HepG2 (cell line): ENCODE results near the gene GPATCH2. TPM values are rescaled to one million over a fixed set of nuclear protein-coding genes. Genes with fewer than 3 reads are reported as not detected.

Source experiments
- ATAC-seq: fragments of 200-7000 bp; cut with Tn5 transposase; 3 replicates; pipeline ENCODE4 v1.9.1; 2020; ENCODE audit warnings: mild to moderate bottlenecking, moderate library complexity
- BruUV-seq: library from RNA; stranded (reverse); fragments of 400-500 nt; replicated peaks from 2 replicates; lab custom pipeline; 2021; lab: Mats Ljungman, UMichigan
- CTCF ChIA-PET: fragments of 300-600 bp; formaldehyde crosslinking; extraction: SDS; loops from one replicate; lab custom pipeline; 2021; ENCODE audit warnings: low total read pairs, inconsistent platforms, low intra/inter-chr PET ratio; lab: Yijun Ruan, JAX
- POLR2A ChIA-PET: fragments of 350-600 bp; sonication (Branson Sonifier 250); formaldehyde crosslinking; loops from one replicate; lab custom pipeline; 2020; ENCODE audit warnings: antibody characterized with exemption, inconsistent platforms; lab: Yijun Ruan, JAX
- DNase-seq: peaks from one replicate; pipeline ENCODE4 v3.0.0-alpha.2; 2015; ENCODE audit warnings: low spot score
- FAIRE-seq: peaks from 3 replicates; lab custom pipeline; 2011; peaks lifted over from hg19 to GRCh38; lab: Jason Lieb, UNC
- H2AFZ ChIP-seq: one replicate; pipeline ENCODE4 v1.6.1; 2011; ENCODE audit warnings: low read length, inconsistent platforms
- H3K27ac ChIP-seq: fragments of 300-600 bp; 3 replicates; pipeline ENCODE4 v1.8.0; 2011; ENCODE audit warnings: mixed run types, mild to moderate bottlenecking, mixed read lengths, low read length, inconsistent platforms; ENCODE audit not compliant: insufficient read depth; ENCODE audit errors: extremely low read length
- H3K27me3 ChIP-seq, 2 experiments: fragments of 200-600 bp in 1 of 2; 2 replicates in 1 of 2; 3 replicates in 1 of 2; pipeline versions ENCODE4 v1.6.0 to v1.8.0; 2011; ENCODE audit warnings: low read length in 2 of 2, mild to moderate bottlenecking in 2 of 2, moderate library complexity in 2 of 2, inconsistent platforms in 1 of 2; ENCODE audit not compliant: insufficient read depth in 2 of 2, control insufficient read depth in 1 of 2
- H3K36me3 ChIP-seq, 2 experiments: fragments of 200-600 bp in 1 of 2; replicated peaks in 1 of 2; 2 replicates in 1 of 2; 3 replicates in 1 of 2; pipeline versions ENCODE4 v1.5.1 to v1.8.0; 2011; ENCODE audit warnings: low read length in 2 of 2, inconsistent platforms in 1 of 2; ENCODE audit not compliant: insufficient read depth in 2 of 2, control insufficient read depth in 1 of 2
- H3K4me1 ChIP-seq: 2 replicates; pipeline ENCODE4 v1.5.1; 2012; ENCODE audit warnings: low read length, inconsistent platforms; ENCODE audit not compliant: insufficient read depth
- H3K4me2 ChIP-seq: 2 replicates; pipeline ENCODE4 v1.6.0; 2011; ENCODE audit warnings: low read depth, low read length, inconsistent platforms
- H3K4me3 ChIP-seq, 3 experiments: fragments of 200-600 bp in 1 of 3; sonication (generic), shearing (Covaris generic) in 1 of 3; replicated peaks in 1 of 3; 2 replicates each; pipeline ENCODE4 v1.5.1; 2011 to 2016; ENCODE audit warnings: low read length in 3 of 3, inconsistent platforms in 2 of 3, low read depth in 2 of 3, mild to moderate bottlenecking in 2 of 3, control low read depth in 1 of 3, mixed read lengths in 1 of 3; ENCODE audit not compliant: insufficient read depth in 1 of 3
- H3K79me2 ChIP-seq: one replicate; pipeline ENCODE4 v1.6.1; 2011; ENCODE audit warnings: low read length, inconsistent platforms; ENCODE audit not compliant: insufficient read depth
- H3K9ac ChIP-seq: 2 replicates; pipeline ENCODE4 v1.6.0; 2011; ENCODE audit warnings: mild to moderate bottlenecking, low read depth, low read length, inconsistent platforms; ENCODE audit not compliant: insufficient read depth
- H3K9me3 ChIP-seq: 2 replicates; pipeline ENCODE4 v1.5.1; 2012; ENCODE audit warnings: mild to moderate bottlenecking, low read length
- H4K20me1 ChIP-seq: 2 replicates; pipeline ENCODE4 v1.6.0; 2011; ENCODE audit warnings: inconsistent platforms, mild to moderate bottlenecking, low read length, moderate library complexity; ENCODE audit not compliant: insufficient read depth
- BRD4 ChIP-seq: sonication (generic); formaldehyde crosslinking; IDR thresholded peaks from 2 replicates; pipeline ENCODE4 v1.4.0; 2020; ENCODE audit warnings: missing genetic modification reagents
- KLF11 ChIP-seq: IDR thresholded peaks from 2 replicates; pipeline ENCODE4 v1.6.1; 2016; ENCODE audit warnings: missing compliant biosample characterization
- MAFG ChIP-seq: sonication (generic); formaldehyde crosslinking; IDR thresholded peaks from 2 replicates; pipeline ENCODE4 v1.5.1; 2020; ENCODE audit warnings: mild to moderate bottlenecking, missing genetic modification reagents
- MZF1 ChIP-seq: sonication (generic); formaldehyde crosslinking; IDR thresholded peaks from 2 replicates; pipeline ENCODE4 v1.8.1; 2023; ENCODE audit warnings: mild to moderate bottlenecking, missing genetic modification reagents, borderline replicate concordance
- NBN ChIP-seq: fragments of 450-650 bp; conservative IDR thresholded peaks from 2 replicates; pipeline ENCODE4 v1.6.1; 2017
- NCOA1 ChIP-seq: sonication (generic); formaldehyde crosslinking; IDR thresholded peaks from 2 replicates; pipeline ENCODE4 v1.9.0; 2021; ENCODE audit warnings: missing genetic modification reagents
- NRL ChIP-seq: sonication (generic); formaldehyde crosslinking; IDR thresholded peaks from 2 replicates; pipeline ENCODE4 v1.5.0; 2020; ENCODE audit warnings: missing genetic modification reagents, mild to moderate bottlenecking, moderate library complexity, borderline replicate concordance
- RFX5 ChIP-seq: IDR thresholded peaks from 2 replicates; pipeline ENCODE4 v1.6.1; 2011; ENCODE audit warnings: low read depth, low read length, improper control_type of control experiment
- SNRNP70 ChIP-seq: fragments of 200-400 bp; formaldehyde crosslinking; IDR thresholded peaks from 2 replicates; pipeline ENCODE4 v1.6.1; 2017; ENCODE audit warnings: mild to moderate bottlenecking, low read depth, low read length, moderate library complexity
- STAT5B ChIP-seq: sonication (generic); formaldehyde crosslinking; IDR thresholded peaks from 2 replicates; pipeline ENCODE4 v1.4.0; 2020; ENCODE audit warnings: missing genetic modification reagents
- SYNCRIP ChIP-seq: fragments of 200-400 bp; formaldehyde crosslinking; IDR thresholded peaks from 2 replicates; pipeline ENCODE4 v1.6.1; 2018; ENCODE audit warnings: mild to moderate bottlenecking, low read depth, low read length; ENCODE audit not compliant: insufficient read depth
- TBL1XR1 ChIP-seq: fragments of 150-350 bp; IDR thresholded peaks from 2 replicates; pipeline ENCODE4 v1.6.1; 2014; ENCODE audit warnings: borderline replicate concordance, low read length; ENCODE audit not compliant: partially characterized antibody
- ZNF224 ChIP-seq: sonication (generic); formaldehyde crosslinking; IDR thresholded peaks from 2 replicates; pipeline ENCODE4 v1.5.0; 2020; ENCODE audit warnings: mild to moderate bottlenecking, missing genetic modification reagents
- ZNF674 ChIP-seq: sonication (generic); formaldehyde crosslinking; IDR thresholded peaks from 2 replicates; pipeline ENCODE4 v1.5.0; 2020; ENCODE audit warnings: low read depth, mild to moderate bottlenecking, missing genetic modification reagents
- ZNF776 ChIP-seq: sonication (generic); formaldehyde crosslinking; IDR thresholded peaks from 2 replicates; pipeline ENCODE4 v1.4.0; 2020; ENCODE audit warnings: mild to moderate bottlenecking, missing genetic modification reagents
- WGBS: methylation state at CpG from one replicate; pipeline ENCODE4 v1.1.6; 2017; ENCODE audit warnings: low lambda C conversion rate; 5-methylcytosine and 5-hydroxymethylcytosine counted together
- in situ Hi-C: cut with HindIII; loops from 2 replicates; pipeline ENCODE4 v1.10.0; 2017; ENCODE audit warnings: low pct_unique_long_range_greater_than_20kb; ENCODE audit not compliant: extremely low pct_ligation_motif_present
- intact Hi-C: fragments of 100-400 bp; cut with micrococcal nuclease; formaldehyde crosslinking; loops from one replicate; pipeline ENCODE4 v1.10.0; 2022; ENCODE audit not compliant: unreplicated experiment
- polyA plus RNA-seq, 8 experiments: library from polyadenylated mRNA; depleted of rRNA in 3 of 8; stranded (reverse) in 7 of 8; unstranded in 1 of 8; fragments of >200 nt; fragmentation: Illumina TruSeq in 4 of 8; extraction: Trizol in 4 of 8; gene quantifications; 2 replicates each; pipeline versions ENCODE4 v1.2.1 to v1.2.3, GENCODE V29; 2011 to 2016; ENCODE audit warnings: low read depth in 4 of 8, missing spikeins in 1 of 8, mixed read lengths in 1 of 8; ENCODE audit not compliant: insufficient read depth in 1 of 8
- total RNA-seq, 5 experiments: library from RNA; depleted of rRNA; stranded (reverse); fragments of >200 nt; fragmentation: Illumina TruSeq; extraction: Trizol; gene quantifications; 2 replicates each; pipeline ENCODE4 v1.2.3, GENCODE V29; 2016; ENCODE audit warnings: low read depth in 1 of 5
- TF ChIP-seq, protein P1 (sequence below): sonication (generic); formaldehyde crosslinking; IDR thresholded peaks from 2 replicates; pipeline ENCODE4 v1.9.0; 2022; ENCODE audit warnings: low read depth, missing genetic modification reagents
- TF ChIP-seq, protein P2 (sequence below): sonication (generic); formaldehyde crosslinking; IDR thresholded peaks from 2 replicates; pipeline ENCODE4 v1.5.0; 2020; ENCODE audit warnings: mild to moderate bottlenecking, missing genetic modification reagents

GPATCH2 gene
- total and polyA plus RNA-seq, 2 of the 13 experiments (the other 11 are each of a cell fraction or from before 2014, with no cell fraction given), result 3.5 to 15.7 TPM

DNA sequence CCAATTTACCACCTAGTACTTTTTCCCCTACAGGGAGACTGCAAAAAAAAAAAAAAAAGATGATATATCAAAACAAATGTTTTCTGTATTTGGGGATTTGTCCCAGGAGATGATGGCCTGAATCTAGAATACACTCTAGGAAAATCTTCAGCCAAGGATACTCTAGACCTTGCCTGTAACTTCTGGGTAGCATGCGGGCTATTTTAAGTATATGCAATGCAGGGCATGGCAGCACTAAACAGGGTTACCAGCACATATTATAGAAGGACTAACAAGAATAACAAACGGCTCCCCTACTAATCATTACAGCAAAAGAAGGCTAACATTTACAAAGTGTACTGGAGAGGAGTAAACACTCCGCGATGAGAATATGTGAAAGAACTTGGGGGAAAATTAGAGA is 109.6 kb downstream of the GPATCH2 start:
- Histone ChIP-seq H3K4me2 (no peak overlapping the region), H4K20me1 (no peaks in the 10 kb centered on the region), H3K4me3 (no peak overlapping the region), H3K4me1 (no peaks in the 10 kb centered on the region), H2AFZ (no peak overlapping the region), H3K27me3 (no peaks in the 10 kb centered on the region), H3K9ac (no peak overlapping the region), H3K36me3 (no peaks in the 10 kb centered on the region), H3K79me2 (no peaks in the 10 kb centered on the region), H3K27ac (no peak overlapping the region)
- ATAC-seq (no peak), DNase-seq (no peak), FAIRE-seq (no peak)
- 81% methylated on average over 4 of the region's 4 CpGs for WGBS
- CTCF ChIA-PET, result no interaction called here
- intact Hi-C loops (no loop called here), in situ Hi-C loops (no loop called here)
- no TSS peak for BruUV-seq
- POLR2A ChIA-PET, result no interaction called here
- no peak for TF ChIP-seq MAFG (CRISPR knock-in tag)
- no peak for TF ChIP-seq NBN
- TF ChIP-seq ZNF224, result no peak
- no peak for TF ChIP-seq ZNF776 (CRISPR knock-in tag)
- no peak for TF ChIP-seq SYNCRIP
- no peak for TF ChIP-seq KLF11 (CRISPR knock-in tag)
- TF ChIP-seq, all 625 proteins: peak for 0
- no peaks in the 10 kb centered on the region for H3K9me3 ChIP-seq

DNA sequence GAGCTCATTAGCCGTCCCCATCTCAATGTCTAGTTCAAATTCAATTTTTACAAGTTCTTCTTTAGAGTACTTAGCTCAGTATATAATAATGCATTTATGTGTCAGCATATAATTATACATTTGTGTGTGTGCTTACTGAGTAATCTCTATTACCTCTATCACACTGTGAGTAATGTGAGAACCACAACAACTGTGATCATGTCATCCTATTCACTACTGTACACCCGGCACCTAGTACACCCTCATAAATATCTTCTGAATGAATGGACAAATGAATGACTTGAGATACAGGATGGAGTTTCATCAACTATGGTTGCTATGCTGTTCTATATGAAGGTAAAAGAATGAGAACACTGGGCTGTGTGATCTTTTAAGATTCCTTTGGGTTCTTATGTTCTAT is 124.0 kb downstream of the GPATCH2 start:
- CTCF ChIA-PET, result no interaction called here
- no peaks in the 10 kb centered on the region for H3K9me3 ChIP-seq
- no peak overlapping the region for H3K27ac ChIP-seq
- no peak for DNase-seq
- no peak overlapping the region for H3K9ac ChIP-seq
- no peak for FAIRE-seq
- intact Hi-C loops (no loop called here), in situ Hi-C loops (no loop called here)
- POLR2A ChIA-PET, result no interaction called here
- no peak overlapping the region for H2AFZ ChIP-seq
- H3K36me3 ChIP-seq, result no peaks in the 10 kb centered on the region
- no TSS peak for BruUV-seq
- no peaks in the 10 kb centered on the region for H3K27me3 ChIP-seq
- 90% methylated on average over 2 of the region's 2 CpGs for WGBS
- H4K20me1 ChIP-seq, result no peaks in the 10 kb centered on the region
- H3K79me2 ChIP-seq, result no peaks in the 10 kb centered on the region
- H3K4me3 ChIP-seq, result no peak overlapping the region
- ATAC-seq, result no peak
- no peak overlapping the region for H3K4me2 ChIP-seq
- H3K4me1 ChIP-seq, result no peaks in the 10 kb centered on the region
- TF ChIP-seq, protein P1, sequence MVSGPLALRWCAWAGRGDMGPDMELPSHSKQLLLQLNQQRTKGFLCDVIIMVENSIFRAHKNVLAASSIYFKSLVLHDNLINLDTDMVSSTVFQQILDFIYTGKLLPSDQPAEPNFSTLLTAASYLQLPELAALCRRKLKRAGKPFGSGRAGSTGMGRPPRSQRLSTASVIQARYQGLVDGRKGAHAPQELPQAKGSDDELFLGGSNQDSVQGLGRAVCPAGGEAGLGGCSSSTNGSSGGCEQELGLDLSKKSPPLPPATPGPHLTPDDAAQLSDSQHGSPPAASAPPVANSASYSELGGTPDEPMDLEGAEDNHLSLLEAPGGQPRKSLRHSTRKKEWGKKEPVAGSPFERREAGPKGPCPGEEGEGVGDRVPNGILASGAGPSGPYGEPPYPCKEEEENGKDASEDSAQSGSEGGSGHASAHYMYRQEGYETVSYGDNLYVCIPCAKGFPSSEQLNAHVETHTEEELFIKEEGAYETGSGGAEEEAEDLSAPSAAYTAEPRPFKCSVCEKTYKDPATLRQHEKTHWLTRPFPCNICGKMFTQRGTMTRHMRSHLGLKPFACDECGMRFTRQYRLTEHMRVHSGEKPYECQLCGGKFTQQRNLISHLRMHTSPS (CRISPR knock-in tag), result no peak
- TF ChIP-seq, protein P2, sequence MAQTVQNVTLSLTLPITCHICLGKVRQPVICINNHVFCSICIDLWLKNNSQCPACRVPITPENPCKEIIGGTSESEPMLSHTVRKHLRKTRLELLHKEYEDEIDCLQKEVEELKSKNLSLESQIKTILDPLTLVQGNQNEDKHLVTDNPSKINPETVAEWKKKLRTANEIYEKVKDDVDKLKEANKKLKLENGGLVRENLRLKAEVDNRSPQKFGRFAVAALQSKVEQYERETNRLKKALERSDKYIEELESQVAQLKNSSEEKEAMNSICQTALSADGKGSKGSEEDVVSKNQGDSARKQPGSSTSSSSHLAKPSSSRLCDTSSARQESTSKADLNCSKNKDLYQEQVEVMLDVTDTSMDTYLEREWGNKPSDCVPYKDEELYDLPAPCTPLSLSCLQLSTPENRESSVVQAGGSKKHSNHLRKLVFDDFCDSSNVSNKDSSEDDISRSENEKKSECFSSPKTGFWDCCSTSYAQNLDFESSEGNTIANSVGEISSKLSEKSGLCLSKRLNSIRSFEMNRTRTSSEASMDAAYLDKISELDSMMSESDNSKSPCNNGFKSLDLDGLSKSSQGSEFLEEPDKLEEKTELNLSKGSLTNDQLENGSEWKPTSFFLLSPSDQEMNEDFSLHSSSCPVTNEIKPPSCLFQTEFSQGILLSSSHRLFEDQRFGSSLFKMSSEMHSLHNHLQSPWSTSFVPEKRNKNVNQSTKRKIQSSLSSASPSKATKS, result no peak
- TF ChIP-seq TBL1XR1 (no peak), ZNF674 (CRISPR knock-in tag) (no peak), SNRNP70 (no peak), BRD4 (CRISPR knock-in tag) (no peak), RFX5 (no peak), NRL (CRISPR knock-in tag) (no peak), NCOA1 (no peak), STAT5B (CRISPR knock-in tag) (no peak), MZF1 (no peak)
